SK-N-SH treated with all-trans-retinoic acid at 6 μM for 48 hours (cell line): ENCODE results near the gene OR4D1.

Experiments used
- TOX ChIP-seq: fragments of 250-450 bp; sonication (Bioruptor Pico); IDR thresholded peaks from 2 replicates; pipeline ENCODE4 v1.8.0; 2021; ENCODE audit warnings: mild to moderate bottlenecking, moderate library complexity, borderline replicate concordance
- TF ChIP-seq, protein P1 (sequence below): fragments of 250-450 bp; sonication (Bioruptor Pico); IDR thresholded peaks from 2 replicates; pipeline ENCODE4 v1.8.0; 2020; ENCODE audit warnings: mild to moderate bottlenecking, moderate library complexity, borderline replicate concordance

- TF ChIP-seq TOX (CRISPR knock-in tag) = no peak
- TF ChIP-seq, protein P1, sequence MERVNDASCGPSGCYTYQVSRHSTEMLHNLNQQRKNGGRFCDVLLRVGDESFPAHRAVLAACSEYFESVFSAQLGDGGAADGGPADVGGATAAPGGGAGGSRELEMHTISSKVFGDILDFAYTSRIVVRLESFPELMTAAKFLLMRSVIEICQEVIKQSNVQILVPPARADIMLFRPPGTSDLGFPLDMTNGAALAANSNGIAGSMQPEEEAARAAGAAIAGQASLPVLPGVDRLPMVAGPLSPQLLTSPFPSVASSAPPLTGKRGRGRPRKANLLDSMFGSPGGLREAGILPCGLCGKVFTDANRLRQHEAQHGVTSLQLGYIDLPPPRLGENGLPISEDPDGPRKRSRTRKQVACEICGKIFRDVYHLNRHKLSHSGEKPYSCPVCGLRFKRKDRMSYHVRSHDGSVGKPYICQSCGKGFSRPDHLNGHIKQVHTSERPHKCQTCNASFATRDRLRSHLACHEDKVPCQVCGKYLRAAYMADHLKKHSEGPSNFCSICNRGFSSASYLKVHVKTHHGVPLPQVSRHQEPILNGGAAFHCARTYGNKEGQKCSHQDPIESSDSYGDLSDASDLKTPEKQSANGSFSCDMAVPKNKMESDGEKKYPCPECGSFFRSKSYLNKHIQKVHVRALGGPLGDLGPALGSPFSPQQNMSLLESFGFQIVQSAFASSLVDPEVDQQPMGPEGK (CRISPR knock-in tag) = no peak
Measured at GRCh38 chr17:58204796-58205195, 56.6 kb downstream of the OR4D1 start.
